Measurements from ENCODE around the gene SH3RF3.

The SH3RF3 gene

GRCh38 chr2:109353806-109354745 lies 225.1 kb downstream of the SH3RF3 start:
- DNase-seq: no peak

GRCh38 chr2:109355192-109355843 lies 226.3 kb downstream of the SH3RF3 start:
- DNase-seq: no peak

- no peak for DNase-seq
Measured at GRCh38 chr2:109356324-109357035, 227.5 kb downstream of the SH3RF3 start.

GRCh38 chr2:109364217-109364616 lies 235.2 kb downstream of the SH3RF3 start:
- DNase-seq: no peak

GRCh38 chr2:109365131-109365530 lies 236.1 kb downstream of the SH3RF3 start:
- DNase-seq: no peak

- no peak for DNase-seq
Measured at GRCh38 chr2:109367683-109368082, 238.7 kb downstream of the SH3RF3 start.

GRCh38 chr2:109368798-109369197 lies 239.8 kb downstream of the SH3RF3 start:
- no peak for DNase-seq

- no peak for DNase-seq
Measured at GRCh38 chr2:109369671-109370191, 240.7 kb downstream of the SH3RF3 start.

- DNase-seq: no peak
Measured at GRCh38 chr2:109370399-109371035, 241.5 kb downstream of the SH3RF3 start.

- DNase-seq: no peak
Measured at GRCh38 chr2:109371481-109372170, 242.6 kb downstream of the SH3RF3 start.

- no peak for DNase-seq
Measured at GRCh38 chr2:109372171-109372568, 243.2 kb downstream of the SH3RF3 start.

- DNase-seq: no peak
Measured at GRCh38 chr2:109372614-109373013, 243.6 kb downstream of the SH3RF3 start.

- DNase-seq: no peak
Measured at GRCh38 chr2:109373791-109374547, 245.0 kb downstream of the SH3RF3 start.

- no peak for DNase-seq
Measured at GRCh38 chr2:109374548-109375130, 245.6 kb downstream of the SH3RF3 start.

GRCh38 chr2:109375131-109375561 lies 246.1 kb downstream of the SH3RF3 start:
- DNase-seq: no peak

- DNase-seq: no peak
Measured at GRCh38 chr2:109375656-109376055, 246.7 kb downstream of the SH3RF3 start.

- DNase-seq: no peak
Measured at GRCh38 chr2:109376115-109376514, 247.1 kb downstream of the SH3RF3 start.

- no peak for DNase-seq
Measured at GRCh38 chr2:109376796-109377495, 247.9 kb downstream of the SH3RF3 start.

GRCh38 chr2:109377976-109378375 lies 249.0 kb downstream of the SH3RF3 start:
- DNase-seq: no peak

GRCh38 chr2:109378682-109379081 lies 249.7 kb downstream of the SH3RF3 start:
- DNase-seq: no peak

Measured in right kidney (tissue), 1 donor.